Stimulated activated CD4-positive, alpha-beta T cell treated with anti-CD3 and anti-CD28 coated beads, Interleukin-1b, Interleukin-23, amount 100 ng/mL, for 1 hour (primary cell): Measurements from ENCODE around the gene FAM50B.

Experiments
- DNase-seq, 2 donors: peaks; one replicate each; pipeline ENCODE4 v3.0.0-alpha.2; 2020; ENCODE audit warnings: low read depth in 2 of 2

Gene FAM50B

DNA sequence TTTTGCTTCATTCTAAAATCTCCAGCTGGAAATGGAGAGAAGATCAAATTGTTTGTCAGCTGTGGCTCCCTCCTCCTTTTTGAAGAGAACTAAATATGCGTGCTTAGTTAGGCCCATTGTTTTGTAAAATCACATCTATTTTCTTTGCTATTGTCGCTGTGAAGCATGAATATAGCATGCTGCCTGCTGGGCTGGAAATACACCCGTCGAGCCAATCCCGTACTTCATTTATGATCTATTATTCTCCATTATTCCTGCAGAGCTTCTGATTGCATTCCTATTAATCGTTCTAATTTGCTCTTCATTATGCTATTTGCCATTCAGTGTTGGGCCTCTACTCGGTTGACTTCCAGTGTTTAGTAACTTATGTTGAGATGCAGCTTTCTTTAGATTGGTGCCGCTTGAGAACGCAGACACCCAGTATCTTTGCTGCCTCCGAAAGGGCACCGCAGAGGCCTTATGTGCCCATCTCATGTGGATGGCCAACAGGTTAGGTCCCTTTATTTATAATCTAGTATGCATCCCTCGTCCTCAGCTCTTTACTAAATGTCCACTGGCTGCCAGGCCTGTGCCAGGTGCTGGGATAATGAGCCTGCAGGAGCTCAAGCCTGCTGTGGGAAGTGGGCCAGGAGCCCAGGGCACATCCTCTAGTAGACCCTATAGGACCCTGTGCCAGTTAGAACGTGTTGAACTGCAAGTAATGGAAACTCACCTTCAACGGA is 45.6 kb downstream of the FAM50B start:
- DNase-seq = no peak

DNA sequence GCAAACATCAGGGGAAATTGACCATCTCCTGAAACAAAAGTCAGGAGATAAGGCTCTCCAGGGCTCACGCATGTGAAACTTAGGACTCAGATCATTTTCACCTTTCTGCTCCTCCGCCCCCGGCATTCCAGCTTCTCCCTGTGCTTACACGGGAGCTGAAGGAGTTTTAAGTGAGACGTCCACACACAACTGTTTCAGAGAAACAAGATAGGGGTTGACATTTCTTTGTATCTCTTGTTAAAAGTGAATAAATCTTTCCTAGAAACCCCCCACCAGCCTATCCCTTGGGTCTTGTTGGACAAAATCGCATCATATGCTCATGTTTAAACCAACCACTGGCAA is 46.1 kb downstream of the FAM50B start:
- DNase-seq = no peak

DNA sequence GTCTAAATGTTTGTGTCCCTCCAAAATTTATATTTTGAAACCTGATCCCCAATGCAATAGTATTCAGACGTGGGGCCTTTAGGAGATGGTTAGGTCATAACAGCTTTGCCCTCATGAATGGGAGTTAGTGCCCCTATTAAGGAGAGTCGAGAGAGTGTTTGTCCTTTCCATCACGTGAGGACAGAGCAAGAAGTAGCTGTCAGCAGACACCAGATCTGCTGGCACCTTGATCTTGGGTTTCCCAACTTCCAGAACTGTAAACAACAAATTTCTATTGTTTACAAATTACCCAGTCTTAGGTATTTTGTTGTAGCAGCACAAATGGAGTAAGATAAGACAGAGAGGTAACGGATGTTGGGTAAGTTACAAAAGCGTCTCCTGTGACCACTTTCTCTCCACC is 46.6 kb downstream of the FAM50B start:
- DNase-seq = no peak

DNA sequence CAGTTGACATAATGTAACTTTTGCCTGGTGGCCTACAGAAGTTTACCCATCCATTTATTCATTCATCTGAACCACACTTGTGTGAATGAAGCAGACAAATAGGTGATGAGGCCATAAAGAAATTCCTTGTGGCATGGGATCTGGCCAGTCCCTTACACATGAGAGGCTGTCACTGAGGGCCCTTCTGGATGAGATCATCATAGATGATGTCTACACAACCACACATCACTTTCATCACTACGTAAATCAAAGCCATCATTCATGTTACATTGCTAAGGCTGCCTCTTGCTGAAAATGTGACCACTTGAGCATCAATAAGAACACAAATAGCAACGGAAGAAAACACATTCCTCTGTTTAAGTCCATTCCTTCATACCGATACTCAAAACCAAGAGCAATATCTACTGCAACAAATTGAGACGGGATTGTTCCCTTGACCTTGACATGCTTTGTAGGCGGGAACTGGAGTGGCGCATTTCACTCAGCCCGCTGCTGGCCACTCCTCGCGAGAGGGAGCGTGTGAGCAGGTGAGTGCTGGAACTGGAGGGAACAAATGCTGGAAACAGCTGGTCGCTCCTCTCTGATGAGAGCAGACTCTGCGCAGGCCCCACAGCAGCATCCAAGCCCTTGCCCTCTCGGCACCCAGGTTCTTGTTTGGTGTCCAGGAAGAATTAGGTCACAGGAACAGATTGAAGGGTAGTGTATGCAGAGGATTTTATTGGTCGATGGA is 49.3 kb downstream of the FAM50B start:
- no peak for DNase-seq

DNA sequence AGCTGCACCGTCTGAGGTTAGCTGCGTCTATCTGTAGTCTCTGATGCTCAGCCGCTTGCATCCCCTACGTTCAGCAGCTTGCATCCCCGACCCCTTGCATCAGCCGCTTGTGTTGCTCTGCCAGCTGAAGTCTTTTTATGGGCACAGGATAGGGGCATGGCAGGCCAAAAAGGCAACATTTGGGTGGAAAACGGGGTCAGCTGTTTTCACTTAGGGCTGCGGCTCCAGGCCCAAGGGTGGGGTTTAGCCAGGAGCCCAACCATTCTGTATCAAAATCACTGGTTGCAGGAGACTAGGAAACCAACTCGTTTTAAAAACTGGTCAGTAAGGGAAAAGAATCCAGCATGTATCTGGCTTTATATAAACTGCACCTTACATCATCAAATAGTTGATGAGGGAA is 49.9 kb downstream of the FAM50B start:
- no peak for DNase-seq

DNA sequence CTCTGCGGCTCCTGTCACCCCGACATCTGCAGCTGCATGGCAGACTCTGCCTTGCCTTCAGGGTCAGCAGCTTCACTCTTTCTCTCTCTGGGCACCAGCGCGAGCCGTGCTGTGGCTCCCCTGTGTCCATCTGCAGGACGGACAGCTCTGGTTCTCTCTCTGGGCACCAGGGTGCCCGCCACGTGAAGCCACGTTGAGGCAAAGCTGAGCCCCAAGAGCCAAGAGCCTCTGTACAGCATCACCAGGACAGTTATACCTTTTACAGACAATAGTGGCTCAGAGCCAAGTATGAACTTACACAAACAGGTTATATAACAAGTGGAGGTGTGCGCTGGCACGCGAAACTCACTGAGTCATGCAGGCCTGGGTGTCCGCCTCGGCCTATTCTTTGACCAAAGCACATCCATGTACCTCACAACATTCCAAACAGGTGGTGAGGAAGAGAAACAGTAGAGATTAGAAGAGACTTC is 50.8 kb downstream of the FAM50B start:
- DNase-seq = no peak
